ENCODE results near the gene C6orf141.

The C6orf141 gene

GRCh38 chr6:49550492-49551077, at the start of gene C6orf141:
Gene C6orf141 (plus strand): TSS chr6:49550668. CDS start chr6:49550793, 125 bp downstream.
- DNase-seq: no peak

DNA sequence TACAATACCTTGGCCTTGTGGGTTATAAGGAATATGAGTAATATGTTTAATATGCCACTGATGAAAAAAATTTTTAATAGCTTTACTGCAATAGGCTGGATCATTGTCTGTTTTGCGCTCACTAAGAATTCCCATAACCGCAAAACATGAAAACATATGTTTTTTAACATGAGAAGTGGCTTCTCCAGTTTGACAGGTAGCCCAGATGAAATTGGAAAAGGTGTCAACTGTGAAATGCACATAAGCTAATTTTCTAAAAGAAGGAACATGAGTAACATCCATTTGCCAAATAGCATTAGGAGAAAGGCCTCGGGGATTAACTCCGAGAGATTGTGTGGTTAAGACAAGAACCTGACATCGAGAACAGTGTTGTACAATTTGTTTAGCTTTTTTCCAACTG, 45.8 kb upstream of the C6orf141 start:
- DNase-seq: no peak

DNA sequence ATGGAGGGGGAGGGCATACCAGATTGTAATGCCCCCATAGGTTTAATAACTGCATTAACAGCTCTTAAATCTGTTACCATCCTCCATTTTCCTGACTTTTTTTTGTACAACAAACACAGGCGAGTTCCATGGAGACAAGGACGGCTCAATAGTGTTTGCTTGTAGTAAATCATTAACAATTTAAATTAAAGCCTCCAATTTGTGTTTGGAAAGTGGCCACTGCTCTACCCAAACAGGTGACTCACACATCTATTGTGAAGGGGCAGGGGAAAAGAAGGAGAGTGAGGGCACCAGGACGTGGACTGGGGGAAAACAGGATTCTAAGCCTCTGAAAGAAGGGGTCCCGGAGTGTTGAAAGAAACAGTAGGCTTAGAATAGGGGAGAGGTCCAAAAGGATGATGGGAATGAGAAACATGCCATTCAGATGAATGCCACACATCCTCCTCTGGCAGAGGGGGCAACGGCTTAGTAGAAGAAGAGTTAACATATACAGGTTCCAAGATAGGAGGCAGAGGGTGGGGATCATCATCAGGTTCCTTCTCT, 43.8 kb upstream of the C6orf141 start:
- DNase-seq: no peak

- no peak for DNase-seq
Observed at GRCh38 chr6:49509342-49509741, 41.1 kb upstream of the C6orf141 start.

DNA sequence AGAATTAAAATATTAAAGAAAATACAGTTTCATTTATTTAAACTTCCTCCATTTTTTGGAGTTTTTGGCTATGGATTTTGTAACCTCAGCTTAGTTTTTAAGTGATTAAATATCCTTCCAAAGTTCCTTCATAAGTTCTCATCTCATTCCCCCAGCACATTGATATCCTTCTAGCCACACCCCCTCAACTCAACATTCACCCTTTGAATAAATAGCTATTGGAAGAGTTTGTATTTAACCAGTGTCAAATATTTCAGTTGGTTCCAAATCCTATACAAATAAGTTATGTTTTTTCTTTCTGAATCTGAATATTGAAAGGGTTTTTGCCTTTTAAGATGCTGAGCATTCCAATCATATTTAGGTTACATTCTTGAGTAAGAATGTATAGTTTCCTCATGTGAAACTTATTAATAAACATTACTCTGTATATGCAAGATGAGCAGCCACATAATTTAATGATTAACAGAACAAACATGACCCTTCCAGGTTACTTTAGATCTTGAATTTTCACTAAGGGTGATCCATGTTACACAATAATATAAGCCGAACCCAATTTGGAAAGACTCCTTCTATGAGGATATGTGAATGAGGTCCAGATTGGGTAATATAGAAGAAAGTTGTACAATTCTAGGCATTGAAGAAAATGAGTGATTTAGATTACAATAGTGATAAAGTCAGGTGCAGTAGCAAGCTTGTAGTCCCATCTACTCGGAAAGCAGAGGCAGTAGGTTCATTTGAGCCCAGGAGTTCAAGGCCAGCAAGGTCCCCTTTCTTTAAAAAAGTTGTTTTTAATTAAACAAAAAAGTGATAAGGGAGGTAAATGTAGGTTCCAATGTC, 37.1 kb upstream of the C6orf141 start:
- DNase-seq: no peak

GRCh38 chr6:49514571-49515484, 35.6 kb upstream of the C6orf141 start:
- no peak for DNase-seq

GRCh38 chr6:49515485-49516146, 34.9 kb upstream of the C6orf141 start:
- DNase-seq: no peak

DNA sequence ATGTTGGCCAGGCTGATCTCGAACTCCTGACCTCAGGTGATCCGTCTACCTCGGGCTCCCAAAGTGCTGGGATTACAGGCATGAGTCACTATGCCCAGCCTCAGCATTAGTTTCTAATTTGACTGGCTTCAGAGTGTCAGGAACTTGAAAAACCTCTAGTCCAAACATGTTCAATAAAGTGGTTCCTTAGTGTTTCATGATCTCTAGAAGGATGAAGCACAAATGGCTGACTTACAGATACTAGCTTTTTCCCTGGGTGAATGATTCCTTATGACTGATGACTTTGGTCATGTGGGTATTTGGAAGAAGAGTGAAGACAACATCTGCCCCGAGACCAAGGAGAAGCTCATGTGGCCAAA, 34.3 kb upstream of the C6orf141 start:
- no peak for DNase-seq

DNA sequence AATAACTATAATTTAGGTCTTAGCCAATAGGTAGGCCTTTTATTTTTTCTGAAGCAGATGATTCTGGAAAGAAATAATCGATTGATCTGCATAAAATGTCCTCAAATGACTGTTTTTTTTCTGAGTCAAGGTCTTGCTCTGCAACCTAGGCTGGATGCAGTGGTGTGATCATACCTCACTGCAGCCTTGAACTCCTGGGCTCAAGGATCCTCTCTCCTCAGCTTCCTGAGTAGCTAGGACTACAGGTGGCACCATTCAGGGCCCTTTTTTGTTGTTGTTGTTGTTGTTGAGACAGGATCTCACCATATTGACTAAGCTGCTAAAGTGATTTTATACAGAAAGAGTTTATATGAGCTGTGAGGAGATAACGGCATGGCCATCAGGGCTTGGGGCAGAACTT, 32.5 kb upstream of the C6orf141 start:
- DNase-seq: no peak

DNA sequence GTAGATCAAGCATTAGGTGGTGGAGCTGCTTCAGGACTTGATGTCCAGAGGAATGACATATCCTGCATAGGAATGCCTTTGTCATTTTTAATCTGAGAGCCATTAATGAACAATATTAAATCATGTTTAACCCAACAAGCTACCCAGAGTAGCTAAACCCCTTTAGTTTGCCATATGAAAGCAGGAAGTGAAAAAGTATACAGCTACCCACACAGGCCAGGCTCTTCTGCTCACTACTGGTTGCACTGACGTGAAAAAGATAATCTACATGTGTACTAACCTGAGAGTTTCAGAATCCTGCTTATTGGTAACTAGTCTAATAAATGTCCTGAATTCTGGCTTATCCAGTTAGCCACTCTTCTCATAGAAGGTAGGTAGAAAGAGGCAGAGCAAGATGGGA, 30.8 kb upstream of the C6orf141 start:
- DNase-seq: no peak

DNA sequence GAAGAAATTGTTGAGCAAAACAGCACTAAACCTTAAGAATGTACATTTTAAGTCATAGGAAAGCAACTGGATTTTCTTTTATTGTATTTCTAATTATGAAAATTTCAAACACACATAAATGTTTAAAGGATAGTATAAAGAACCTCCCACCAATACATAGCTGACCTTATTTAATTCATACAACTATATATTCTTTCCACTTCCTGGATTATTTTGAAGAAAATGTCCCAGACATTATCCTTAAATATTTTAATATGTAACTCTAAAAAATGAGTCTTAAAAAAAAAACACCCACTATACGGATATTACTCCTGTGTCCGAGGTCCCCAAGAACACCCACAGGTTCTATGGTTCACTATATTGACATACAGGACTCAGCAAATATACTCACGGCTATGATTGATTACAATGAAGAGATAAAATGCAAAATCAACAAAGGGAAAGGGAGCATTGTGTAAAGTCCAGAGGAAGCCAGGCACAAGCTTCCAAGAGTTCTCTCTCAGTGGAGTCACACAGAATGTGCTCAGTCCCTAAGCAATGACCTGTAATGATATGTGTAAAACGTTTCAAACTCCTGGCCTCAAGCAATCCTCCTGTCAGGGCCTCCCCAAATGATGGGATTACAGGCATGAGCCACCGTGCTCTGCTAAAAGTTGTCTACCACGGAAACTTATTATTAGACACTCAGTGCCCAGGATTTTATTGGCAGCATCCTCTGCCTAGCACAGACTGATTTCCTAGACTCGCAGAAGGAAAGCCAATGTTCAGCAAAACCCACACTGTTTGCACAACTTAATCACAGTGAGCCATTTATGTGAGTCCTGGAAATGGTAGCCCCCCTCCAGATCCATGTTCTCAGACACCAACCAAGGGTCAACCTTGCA, 27.5 kb upstream of the C6orf141 start:
- DNase-seq: no peak

- no peak for DNase-seq
Observed at GRCh38 chr6:49523901-49524300, 26.6 kb upstream of the C6orf141 start.

GRCh38 chr6:49524541-49524940, 25.9 kb upstream of the C6orf141 start:
- DNase-seq: no peak

DNA sequence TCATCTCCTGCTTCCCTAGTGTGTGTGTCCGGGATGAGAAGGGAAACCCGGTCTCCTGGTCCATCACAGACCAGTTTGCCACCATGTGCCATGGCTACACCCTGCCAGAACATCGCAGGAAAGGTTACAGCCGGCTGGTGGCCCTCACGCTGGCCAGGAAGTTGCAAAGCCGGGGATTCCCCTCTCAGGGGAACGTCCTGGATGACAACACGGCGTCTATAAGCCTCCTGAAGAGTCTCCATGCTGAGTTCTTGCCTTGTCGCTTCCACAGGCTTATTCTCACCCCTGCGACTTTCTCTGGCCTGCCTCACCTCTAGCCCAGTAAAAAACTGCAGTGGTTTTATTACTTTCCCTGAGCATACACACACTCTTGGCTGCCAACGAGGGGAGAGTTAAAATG, 23.9 kb upstream of the C6orf141 start:
- no peak for DNase-seq

- DNase-seq: no peak
Observed at GRCh38 chr6:49527320-49527719, 23.1 kb upstream of the C6orf141 start.

- no peak for DNase-seq
Observed at GRCh38 chr6:49528571-49528970, 21.9 kb upstream of the C6orf141 start.

DNA sequence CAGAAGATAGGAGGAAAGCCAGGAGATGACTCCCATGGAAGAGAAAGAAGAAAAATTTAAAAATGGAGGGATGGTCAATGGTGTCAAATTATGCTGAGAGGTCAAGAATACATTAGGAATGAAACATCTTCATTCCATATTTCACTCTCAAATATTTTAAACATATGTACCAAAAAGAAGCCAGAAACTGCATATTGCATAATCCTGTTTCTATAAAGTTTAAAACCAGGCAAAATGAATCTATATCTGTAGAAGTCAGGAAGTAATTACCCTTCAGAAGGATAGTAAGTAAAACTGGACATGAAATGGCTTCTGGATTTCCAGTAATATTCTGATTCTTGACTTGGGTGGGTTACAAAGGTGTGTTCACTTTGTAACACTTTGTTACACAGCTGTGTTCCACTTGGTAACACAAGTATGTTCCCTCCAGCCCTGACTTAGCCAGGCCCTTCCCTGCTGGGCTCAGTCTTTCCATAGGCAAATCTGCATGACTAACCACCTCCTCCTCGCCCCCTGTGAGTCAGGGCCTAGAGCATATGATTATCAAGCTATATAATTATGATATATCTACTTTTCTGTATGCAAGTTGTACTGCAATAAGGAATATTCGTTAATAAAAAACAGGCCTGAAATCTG, 20.2 kb upstream of the C6orf141 start:
- DNase-seq: no peak

DNA sequence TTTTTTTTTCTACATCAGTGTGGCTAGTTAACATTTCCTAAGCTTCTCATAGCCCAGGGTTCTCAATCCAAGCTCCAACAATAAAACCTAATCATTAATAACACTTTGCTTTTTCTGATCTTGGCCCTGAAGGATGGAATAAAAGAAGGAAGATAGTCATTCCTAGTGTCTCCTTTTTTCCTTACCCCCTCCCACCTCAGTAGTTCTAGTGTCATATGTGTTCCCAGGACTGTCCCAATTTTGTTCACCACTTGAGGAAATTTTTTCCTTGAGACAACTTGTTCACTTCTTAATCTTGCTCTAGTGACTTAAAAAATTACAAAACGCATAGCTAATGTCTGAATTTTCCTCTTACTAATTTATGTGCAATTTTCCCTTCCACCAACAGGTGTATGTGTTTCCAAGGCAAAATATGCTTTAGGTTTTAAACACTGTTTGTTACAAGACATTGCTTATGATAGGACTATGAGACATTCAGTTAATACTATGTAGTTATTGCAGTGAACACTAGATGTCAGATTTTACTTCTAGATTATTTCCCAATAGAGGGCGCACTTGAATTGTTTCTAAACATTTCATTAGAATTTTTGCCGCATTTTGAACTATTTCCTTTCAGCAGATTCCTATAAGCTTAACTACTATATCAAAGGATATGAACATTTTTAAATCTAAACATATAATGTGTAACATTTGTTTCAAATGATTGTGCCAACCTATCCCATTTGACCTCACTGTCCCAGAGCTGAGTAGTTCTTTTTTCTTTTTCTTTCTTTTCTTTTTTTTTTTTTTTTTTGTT, 18.5 kb upstream of the C6orf141 start:
- DNase-seq: no peak

- no peak for DNase-seq
Observed at GRCh38 chr6:49535795-49536194, 14.7 kb upstream of the C6orf141 start.

- DNase-seq: no peak
Observed at GRCh38 chr6:49539102-49539501, 11.4 kb upstream of the C6orf141 start.

Measured in CD4-positive, alpha-beta T cell treated with Interleukin-6 for 4 hours (primary cell).